Hematopoietic multipotent progenitor cell treated with erythropoietin and hydrocortisone succinate and interleukin-3 and kit ligand, for 6 days (in vitro differentiated cells): Measurements from ENCODE around the gene UBXN6.
A peak's percentile ranks its signal among the peaks of the same experiment; 100 is the strongest.

ENCODE experiments used
- DNase-seq: peaks from one replicate; pipeline ENCODE4 v3.0.0-alpha.2; 2015

The UBXN6 gene, protein sequence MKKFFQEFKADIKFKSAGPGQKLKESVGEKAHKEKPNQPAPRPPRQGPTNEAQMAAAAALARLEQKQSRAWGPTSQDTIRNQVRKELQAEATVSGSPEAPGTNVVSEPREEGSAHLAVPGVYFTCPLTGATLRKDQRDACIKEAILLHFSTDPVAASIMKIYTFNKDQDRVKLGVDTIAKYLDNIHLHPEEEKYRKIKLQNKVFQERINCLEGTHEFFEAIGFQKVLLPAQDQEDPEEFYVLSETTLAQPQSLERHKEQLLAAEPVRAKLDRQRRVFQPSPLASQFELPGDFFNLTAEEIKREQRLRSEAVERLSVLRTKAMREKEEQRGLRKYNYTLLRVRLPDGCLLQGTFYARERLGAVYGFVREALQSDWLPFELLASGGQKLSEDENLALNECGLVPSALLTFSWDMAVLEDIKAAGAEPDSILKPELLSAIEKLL

DNA sequence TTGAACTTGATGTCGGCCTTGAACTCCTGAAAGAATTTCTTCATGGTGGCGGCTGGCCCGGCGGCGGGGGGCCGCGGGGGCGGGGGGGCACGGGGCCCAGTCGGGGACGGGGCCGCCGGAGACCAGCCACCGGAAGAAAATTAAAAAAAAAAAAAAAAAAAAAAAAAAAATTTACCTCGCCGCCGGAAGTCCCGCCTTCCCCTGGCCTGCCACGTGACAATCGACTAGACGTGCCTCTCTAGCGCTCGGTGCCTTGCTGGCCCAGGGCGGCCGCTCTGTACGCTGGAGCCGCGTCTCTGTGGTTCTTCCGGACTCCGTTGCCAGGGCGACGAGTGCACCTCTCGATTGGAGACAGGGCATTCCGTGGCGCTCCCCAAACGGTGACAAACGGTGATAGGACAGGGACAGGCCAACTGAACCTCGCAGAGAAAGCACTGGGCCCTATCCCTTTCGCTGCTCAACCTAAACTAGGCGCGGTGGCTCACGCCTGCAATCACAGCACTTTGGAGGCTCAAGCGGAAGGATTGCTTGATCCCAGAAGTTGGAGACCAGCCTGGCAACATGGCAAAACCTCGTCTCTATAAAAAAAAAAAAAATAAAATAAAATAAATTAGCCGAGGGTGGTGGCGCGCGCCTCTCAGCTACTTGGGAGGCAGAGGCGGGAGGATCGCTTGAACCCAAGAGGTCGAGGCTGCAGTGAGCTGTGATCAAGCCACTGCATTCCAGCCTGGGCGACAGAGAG lies at the start of gene UBXN6:
UBXN6 (minus strand) TSS at position 141 of the 742 bp plus-strand sequence; CDS start at position 44, 97 bp downstream.
- peak; percentile 99 for DNase-seq

DNA sequence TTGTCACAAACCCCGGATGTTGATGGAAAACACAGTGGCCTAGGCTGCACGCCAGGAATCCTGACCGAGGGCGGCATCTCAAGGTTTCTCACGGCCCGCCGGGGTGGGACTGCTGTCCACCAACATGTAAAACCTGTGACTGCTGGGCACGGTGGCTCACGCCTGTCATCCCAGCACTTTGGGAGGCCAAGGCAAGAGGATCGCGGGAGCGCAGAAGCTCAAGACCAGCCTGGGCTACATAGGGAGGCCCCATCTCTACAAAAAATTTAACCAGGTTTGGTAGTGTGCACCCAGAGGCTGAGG lies 49.5 kb upstream of the UBXN6 start:
- DNase-seq: no peak

DNA sequence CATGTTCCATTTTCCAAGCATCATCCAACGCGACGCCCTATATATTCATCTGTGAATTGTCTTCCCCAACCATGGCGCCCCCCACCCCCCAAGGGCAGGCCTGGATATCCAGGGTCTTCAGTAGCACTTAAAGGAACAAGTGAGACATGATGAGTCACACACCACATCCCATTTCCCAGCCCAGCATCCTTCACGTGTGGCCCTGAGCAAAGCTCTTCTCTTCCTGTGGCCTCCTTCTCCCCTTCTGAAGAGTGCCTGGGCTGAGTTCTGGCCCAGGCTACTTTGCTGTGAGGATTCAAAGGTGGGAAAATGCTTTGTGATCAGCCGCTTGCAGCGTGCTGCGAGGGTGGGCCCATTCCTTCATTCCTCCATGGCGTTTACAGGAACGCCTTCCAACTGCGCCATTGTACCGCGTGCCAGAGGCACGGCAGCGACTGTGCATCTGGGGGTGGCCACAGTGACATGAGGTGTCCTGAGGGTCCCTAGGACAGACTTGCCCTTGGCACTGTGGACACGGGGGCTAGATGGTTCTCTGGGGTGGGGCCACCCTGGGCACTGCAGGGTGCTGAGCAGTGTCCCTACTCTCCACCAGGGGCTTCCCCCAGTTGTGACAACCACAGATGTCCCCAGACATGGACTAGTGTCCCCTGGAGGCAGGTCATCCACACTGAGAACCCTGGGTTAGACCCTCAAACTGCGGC lies 49.0 kb upstream of the UBXN6 start:
- DNase-seq: no peak

DNA sequence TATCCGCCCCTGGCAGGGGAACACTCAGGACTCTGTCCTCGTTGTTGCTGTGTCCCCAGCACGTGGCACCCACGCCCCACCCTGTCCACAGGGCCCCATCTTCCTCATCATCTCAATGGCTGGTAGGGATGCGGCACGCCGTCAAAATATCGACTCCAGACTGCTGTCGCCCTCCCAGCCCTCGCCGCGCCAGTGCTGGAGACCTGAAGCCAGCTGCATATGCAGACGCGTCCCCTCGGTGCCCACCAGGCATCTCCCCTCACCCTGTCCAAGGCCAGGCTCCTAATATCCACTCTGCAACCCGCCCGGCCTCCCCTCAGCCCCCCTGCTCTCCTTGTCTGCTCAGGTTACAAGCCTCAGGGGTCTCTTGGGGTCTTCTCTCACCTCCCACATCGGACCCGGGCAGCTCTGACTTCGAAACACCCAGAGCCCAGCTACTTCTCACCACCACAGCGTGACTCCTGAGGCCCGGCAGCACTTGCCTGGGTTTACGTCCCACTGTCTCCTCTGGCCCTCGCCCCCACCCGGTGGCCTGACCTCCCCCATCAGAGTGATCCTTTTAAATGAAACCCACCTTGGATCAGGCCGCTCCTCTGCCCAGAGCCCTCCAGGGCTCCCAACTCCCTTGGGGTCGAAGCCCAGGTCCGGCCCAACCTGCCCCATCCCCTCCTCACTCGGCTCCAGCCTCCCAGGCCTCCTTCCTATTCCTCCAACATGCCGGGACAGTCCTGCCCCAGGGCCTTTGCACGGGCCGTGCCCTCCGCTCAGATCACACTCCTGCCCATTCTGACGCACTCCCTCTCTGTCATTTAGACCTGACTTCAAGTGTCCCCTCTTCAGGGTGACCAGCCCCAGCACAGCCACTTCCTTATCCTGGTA lies 48.2 kb upstream of the UBXN6 start:
- no peak for DNase-seq

DNA sequence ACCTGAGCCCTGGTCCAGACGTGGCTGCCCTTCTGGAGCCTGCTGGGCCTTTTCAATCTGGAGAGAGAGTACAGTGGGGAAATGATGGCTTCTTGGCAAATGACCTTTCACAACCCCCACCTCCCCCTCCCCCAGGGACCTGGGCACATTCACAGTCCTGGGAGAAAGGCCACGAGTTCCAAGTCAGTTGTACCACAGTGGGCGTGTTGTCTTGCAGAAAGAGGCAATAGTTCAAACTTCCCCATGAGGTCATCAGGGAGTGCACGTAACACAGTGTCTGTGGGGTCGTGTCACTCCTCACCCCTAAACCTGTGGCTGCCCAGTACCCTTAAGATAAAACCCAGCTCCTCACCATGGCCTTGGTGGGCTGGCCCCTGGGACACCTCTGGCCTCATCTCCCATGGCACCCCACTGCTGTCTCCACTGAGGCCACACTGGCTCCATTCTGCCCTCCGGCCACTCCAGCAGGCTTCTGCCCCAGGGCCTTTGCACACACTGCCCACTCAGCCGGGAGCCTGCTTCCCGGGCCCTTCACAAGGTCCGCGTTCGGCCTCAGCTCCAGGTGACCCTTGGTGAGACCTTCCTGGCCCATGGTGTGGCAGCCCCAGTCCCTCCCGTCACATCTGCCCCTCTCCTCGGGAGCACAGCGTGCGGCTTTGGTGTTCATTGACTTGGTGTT lies 47.4 kb upstream of the UBXN6 start:
- DNase-seq: no peak

DNA sequence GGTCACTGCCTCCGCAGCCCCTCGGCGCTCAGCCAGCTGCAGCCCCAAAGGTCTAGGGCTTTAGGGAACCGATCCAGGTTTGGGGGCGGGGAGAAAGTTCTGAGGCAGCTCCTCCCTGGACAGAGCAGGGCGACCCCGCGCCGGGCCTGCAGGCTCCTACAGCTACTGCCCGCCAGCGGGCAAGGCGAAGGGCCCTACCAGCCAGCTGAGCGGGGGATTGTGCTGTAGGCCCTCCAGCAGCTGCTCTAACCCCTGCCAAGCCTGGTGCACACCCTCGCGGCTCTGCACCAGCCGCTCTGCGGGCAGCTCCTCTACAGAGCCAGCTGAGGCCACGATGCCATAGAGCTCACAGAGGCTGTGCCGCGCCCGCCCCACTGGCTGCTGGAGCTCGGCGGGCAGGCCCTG lies 46.7 kb upstream of the UBXN6 start:
- no peak for DNase-seq

DNA sequence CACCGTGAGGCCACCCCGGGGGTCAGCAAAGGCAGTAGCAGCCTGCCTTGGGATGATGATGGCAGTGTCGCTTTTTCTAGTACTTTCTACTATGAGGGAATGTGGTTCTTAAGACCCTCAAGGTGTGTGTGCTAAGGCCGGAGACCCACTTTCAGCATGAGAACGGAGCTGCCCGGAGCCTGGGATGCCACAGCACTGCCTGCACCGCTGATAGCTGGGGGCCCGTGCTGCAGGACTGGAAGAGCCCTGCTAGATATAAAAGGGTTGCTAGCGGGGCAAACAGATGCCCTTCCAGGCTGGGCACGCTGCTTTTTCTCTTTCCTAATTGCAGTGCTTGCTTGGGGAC lies 46.2 kb upstream of the UBXN6 start:
- DNase-seq: no peak

DNA sequence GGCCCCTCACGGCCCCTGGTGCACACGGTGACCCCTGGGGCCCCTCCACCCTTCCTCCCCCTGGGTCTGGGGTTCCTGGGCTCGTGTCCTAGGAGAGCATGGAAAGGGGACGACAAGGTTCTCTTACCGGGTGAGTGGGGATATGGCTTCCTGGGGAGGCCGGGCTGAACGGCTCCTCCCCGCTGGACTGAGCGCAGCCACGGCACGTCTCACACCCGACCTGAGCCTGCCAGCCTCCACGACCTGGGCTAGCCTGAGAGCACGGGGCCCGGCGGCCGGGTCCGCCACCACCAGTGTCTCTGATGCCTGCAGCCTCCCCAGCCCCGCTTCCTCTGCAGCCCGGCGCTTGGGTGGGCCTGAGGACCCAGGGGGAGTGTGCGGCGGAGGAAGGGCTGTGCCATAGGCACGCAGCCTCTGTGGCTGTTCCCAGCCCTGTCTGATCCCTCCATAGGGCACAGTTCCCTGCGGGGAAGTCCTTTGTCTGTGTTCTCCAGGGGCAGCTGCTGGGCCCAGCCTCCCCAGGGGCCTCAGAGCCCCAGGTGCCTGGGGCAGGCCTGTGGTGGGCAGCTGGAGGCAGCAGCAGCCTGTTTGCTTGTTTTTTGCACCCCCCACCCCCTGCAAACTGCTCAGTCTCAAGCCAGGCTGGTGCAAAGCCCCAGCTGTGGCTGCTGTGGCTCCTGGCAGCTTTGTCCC lies 45.7 kb upstream of the UBXN6 start:
- no peak for DNase-seq

DNA sequence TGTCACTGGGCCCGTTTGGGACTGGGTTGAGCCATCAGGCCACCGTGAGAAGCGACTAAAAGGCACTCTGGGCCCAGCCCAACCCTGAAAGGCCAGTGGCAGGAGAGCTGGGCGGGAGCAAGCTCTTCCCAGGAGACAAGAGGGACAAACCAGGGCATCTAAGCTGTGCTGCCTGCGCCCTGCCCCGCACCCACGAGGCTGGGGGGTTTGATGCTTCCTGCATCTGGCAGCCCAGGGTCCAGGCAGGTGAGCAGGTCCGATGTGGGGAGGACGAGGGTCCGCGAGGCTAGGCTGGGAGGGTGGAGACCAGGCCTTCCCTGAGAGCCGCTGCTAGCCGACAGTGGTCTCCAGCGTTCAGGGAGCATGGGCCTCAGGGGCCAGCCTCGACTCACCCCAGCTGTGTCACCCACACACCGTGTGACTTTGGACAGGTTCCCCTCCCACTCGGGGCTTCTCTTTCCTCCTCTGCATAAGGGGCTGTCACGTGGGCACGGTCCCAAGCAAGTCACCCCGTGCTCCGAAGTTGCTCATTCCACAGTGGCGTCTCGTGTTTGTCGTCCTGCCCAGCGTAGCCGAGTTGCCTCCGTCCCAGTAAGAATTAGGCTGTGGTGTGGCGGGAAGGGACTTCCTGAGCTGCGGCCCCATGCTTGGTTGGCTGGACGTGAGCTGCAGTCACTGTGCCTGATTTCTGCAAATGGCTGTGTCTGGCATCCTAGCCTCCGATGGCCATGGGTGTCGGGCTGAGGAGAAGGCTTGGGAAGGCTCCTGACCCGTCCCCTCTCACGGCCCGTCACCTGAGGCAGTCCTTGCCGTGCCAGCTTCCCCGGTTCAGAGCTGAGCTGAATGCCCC lies 44.9 kb upstream of the UBXN6 start:
- DNase-seq: no peak

DNA sequence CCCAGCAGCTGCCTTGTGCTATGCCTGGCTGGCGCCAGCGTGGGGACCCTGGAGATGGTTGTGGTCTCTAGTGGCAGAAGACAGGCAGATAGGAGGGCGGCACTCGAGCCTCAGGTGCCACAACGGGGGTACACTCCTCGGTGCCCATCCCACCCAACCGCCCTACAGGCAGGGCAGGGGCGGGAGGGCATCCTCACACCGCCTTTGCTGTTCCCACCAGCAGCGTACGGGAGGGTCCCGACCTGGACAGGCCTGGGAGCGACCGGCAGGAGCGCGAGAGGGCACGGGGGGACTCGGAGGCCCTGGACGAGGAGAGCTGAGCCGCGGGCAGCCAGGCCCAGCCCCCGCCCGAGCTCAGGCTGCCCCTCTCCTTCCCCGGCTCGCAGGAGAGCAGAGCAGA lies 44.1 kb upstream of the UBXN6 start:
- no peak for DNase-seq

DNA sequence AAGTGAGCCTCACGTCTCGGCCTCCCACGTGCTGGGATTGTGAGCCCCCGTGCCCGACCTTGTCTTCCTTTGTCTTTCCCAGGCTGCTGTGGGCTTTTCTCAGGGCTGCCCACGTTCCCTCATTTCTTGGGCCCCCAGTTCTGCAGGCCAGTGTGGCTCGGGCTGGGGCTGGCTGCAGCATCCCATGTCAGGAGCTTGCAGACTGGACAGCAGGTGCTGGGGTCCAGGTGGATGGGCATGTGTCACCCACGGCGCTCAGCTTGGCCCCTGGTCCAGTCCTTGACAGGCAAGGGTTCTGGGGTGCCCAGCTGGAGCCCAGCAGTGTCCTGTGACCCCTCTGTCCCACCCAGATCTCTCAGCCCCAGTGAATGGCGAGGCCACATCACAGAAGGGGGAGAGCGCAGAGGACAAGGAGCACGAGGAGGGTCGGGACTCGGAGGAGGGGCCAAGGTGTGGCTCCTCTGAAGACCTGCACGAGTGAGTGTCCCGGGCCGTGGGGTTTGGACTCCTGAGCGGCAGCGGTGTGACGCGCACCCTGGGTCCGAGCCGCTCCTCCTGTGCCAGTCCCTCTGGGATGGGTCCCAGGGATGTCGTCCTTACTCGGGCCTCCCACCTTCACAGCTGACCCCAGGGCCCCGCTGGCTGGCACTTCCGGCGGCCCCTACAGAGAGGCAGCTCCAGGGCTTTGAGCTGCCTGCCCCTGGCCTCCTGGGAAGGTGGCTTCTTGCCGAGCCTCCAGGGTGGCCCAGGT lies 43.4 kb upstream of the UBXN6 start:
- no peak for DNase-seq

DNA sequence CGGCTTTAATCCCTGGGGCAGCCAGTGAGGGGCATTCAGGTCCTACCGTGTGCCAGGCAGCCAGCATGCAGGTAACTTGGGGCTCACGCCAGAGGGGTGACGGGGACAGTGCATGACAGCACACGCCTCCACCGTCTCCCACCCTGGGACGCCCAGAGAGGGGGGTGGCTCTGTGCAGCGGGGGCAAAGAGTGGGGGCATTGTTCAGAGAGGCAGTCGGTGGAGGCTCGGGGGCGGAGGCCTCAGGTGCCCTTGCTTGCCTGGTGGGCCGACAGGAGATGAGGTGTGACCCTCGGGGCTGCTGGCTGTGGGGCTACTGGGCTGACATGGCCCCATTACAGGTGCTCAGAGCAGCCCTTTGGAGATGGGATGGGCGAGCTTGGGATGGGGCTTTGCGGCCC lies 42.3 kb upstream of the UBXN6 start:
- DNase-seq: no peak

DNA sequence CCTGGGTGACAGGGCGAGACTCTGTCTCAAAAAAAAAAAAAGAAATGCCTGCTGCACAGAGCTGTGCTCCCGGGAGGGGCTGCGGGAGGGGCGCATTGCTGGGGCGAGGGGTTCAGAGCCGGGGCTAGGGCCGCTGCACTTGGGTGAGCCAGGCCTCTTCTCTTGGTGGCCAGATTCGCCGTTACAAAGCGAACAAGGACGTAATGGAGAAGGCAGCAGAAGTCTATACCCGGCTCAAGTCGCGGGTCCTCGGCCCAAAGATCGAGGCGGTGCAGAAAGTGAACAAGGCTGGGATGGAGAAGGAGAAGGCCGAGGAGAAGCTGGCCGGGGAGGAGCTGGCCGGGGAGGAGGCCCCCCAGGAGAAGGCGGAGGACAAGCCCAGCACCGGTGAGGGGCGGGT lies 41.7 kb upstream of the UBXN6 start:
- DNase-seq: no peak

DNA sequence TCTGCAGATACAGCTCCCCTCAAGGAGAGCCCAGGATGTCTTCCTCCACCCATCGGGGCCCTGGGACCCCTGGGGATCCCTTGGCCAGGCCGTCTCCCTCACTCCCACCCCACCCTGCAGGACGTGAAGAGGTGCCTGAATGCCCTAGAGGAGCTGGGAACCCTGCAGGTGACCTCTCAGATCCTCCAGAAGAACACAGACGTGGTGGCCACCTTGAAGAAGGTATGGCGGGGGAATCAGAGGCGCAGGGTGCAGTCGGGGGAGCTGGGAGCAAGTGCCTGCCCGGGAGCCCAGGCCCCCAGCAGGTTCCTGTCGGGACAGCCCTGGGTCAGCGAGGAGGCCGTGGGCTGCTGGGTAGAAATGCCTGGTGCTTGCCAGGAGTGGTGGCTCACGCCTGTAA lies 41.1 kb upstream of the UBXN6 start:
- DNase-seq: no peak

DNA sequence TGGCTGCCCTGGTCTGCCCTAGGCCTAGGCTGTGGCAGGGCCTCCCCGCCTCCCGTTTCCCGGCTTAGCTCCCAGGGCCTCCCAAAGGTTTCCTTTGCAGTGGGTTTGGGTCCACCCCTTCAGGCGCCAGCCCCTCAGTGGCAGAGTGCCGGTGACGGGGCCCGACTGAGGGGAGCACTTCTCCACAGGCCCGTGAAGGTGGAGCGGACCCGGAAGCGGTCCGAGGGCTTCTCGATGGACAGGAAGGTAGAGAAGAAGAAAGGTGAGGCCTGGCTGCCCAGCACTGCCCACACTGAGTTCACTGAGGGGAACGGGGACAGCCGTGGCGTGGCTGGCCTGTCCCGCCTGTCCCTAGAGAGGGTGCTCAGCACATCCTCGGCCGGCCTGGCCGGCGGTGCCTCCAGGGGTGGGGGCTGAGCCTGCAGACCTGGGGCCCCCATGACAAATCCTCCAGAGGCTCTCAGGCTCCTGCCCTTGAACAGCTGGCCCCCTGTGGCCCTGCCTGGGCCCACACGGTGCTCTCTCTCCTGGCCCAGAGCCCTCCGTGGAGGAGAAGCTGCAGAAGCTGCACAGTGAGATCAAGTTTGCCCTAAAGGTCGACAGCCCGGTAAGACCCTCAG lies 40.3 kb upstream of the UBXN6 start:
- no peak for DNase-seq

DNA sequence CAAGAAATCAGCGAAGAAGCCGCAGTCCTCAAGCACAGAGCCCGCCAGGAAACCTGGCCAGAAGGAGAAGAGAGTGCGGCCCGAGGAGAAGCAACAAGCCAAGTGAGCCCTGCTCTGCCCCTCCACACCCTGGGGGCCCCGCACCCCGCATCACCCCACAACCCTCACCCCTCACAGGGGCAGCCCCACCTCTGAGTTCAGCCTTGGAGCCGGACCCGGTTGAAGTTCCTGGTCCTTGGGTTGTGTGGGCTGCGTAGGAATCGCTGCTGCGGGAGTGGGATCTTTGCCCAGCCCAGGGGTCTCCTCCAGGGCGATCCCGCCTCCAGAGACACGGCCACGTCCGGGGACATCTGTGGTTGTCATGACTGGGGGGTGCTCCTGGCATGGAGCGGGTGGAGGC lies 38.7 kb upstream of the UBXN6 start:
- no peak for DNase-seq

DNA sequence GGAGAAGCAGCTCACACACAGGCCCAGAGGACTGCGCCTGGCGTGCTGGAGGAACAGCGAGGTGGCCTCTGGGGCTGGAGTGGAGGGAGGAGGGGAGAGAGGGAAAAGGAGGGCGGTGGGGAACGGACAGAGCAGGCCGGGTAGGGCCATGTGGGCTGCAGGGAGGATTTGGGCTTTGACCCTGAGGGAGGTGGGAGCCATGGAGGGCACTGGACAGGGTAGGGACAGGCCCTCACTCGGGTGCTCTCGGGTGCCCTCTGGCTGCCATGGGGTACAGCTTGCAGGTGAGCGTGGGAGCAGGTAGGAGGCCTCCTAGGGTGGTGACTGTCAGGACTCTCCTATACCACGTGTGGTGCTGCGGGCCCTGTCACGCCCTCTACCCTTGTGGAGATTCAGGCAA lies 37.9 kb upstream of the UBXN6 start:
- DNase-seq: no peak

DNA sequence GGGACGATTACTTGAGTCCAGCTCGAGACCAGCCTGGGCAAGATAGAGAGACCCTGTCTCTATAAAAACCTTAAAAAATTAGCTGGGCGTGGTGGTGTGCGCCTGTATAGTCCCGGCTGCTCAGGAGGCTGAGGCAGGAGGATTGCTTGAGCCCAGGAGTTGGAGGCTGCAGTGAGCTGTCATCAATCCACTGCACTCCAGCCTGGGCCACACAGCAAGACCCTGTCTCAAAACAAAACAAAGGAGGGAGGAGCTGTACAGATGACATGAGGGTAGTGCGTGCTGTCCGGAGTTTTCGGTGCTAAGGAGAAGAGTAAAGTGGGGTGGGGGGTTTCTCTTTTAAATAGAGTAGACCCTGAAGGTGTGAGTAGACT lies 37.1 kb upstream of the UBXN6 start:
- DNase-seq: no peak

DNA sequence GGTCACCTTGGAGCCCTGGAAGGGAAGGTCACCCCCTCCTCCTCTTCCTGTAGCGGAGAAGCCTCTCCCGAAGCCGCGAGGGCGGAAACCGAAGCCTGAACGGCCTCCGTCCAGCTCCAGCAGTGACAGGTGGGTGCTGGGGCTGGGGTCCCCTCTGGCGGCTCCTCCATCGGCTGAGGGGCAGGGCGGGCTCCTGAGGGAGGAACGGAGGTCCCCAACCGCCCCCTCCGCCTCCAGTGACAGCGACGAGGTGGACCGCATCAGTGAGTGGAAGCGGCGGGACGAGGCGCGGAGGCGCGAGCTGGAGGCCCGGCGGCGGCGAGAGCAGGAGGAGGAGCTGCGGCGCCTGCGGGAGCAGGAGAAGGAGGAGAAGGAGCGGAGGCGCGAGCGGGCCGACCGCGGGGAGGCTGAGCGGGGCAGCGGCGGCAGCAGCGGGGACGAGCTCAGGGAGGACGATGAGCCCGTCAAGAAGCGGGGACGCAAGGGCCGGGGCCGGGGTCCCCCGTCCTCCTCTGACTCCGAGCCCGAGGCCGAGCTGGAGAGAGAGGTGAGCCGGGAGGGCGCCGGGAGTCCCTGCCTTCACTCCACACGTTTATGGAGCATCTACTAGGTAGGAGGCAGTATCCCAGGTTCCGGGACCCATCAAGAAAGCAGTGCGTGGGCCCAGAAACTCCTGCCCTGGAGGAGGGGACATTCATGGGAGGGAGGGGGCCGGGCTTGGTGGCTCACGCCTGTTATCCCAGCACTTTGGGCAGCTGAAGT lies 36.5 kb upstream of the UBXN6 start:
- no peak for DNase-seq
